Muscle layer of duodenum (tissue), 2 donors: ENCODE measurements around the gene MMAA.
"Not testable (repeated sequence)": the region's sequence is repeated elsewhere in the genome, so short reads cannot be mapped to it uniquely, and the experiment has no call there.

Experiments
- H3K27ac ChIP-seq: one replicate; pipeline ENCODE4 v1.7.0; 2013; ENCODE audit warnings: mild to moderate bottlenecking, low read length
- H3K27me3 ChIP-seq: one replicate; pipeline ENCODE4 v1.7.0; 2013; ENCODE audit warnings: low read depth, mild to moderate bottlenecking, control low read depth, low read length
- H3K36me3 ChIP-seq, 2 donors: one replicate each; pipeline ENCODE4 v1.7.0; 2013; ENCODE audit warnings: low read length in 2 of 2, control low read depth in 1 of 2, mild to moderate bottlenecking in 1 of 2; ENCODE audit not compliant: insufficient read depth in 2 of 2, control insufficient read depth in 1 of 2
- H3K4me1 ChIP-seq, 2 donors: one replicate each; pipeline ENCODE4 v1.7.0; 2013; ENCODE audit warnings: low read length in 2 of 2, mild to moderate bottlenecking in 2 of 2, control low read depth in 1 of 2, moderate library complexity in 1 of 2; ENCODE audit not compliant: insufficient read depth in 2 of 2, control insufficient read depth in 1 of 2
- H3K4me3 ChIP-seq, 2 donors: one replicate each; pipeline ENCODE4 v1.7.0; 2013; ENCODE audit warnings: low read length in 2 of 2, low read depth in 1 of 2, mild to moderate bottlenecking in 1 of 2
- H3K9me3 ChIP-seq, 2 donors: one replicate each; pipeline ENCODE4 v1.7.0; 2013; ENCODE audit warnings: low read length in 2 of 2, control low read depth in 1 of 2, mild to moderate bottlenecking in 1 of 2; ENCODE audit not compliant: control insufficient read depth in 1 of 2
- donor health status: healthy.

Gene MMAA

DNA sequence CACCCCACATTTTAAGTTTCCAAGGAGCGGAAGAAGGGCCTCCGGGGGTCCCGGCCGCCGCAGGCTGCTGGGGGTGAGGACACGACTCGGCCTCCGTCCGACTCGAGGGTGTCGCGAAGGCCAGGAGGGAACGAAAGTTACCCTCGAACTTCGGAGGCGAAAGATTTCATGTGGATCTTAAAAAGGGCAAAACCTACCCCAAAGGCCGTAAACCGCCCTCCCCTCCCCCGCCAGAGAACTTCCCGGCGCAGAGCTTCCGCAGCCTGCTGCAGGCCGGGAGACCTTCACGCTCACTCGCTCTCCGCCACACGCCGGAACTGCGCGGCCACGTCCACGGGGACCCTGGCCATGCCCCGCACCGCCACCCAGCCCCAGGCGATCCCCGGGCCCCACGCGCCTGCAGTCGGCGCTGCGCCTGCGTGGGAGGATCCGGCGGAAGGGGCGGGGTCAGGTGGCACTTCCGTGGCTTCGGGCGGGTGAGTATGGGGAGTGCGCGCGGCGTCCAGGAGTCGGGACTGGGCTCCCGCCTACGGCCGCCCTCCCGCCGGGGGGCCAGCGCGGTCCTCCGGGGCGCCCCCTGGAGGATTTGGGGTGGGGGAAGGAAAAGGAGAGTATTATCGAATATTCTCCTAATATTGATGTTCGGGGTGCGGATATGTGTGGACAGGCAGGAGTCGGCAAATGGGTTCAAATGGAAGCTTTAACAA, at the start of gene MMAA:
Gene MMAA, plus strand, starts transcription at position 454 of the 707 bp plus-strand sequence. CDS start 19,755 bp downstream, outside the sequence.
- Histone ChIP-seq H3K4me1 (peaks cover 5 to 13% of the 10 kb centered on the region in 2 donors), H3K9me3 (no peaks in the 10 kb centered on the region), H3K27me3 (no peaks in the 10 kb centered on the region), H3K36me3 (no peaks in the 10 kb centered on the region), H3K4me3 (peak within 1 kb of the TSS; percentile 74 to 95), H3K27ac (peak within 1 kb of the TSS; percentile 96)

DNA sequence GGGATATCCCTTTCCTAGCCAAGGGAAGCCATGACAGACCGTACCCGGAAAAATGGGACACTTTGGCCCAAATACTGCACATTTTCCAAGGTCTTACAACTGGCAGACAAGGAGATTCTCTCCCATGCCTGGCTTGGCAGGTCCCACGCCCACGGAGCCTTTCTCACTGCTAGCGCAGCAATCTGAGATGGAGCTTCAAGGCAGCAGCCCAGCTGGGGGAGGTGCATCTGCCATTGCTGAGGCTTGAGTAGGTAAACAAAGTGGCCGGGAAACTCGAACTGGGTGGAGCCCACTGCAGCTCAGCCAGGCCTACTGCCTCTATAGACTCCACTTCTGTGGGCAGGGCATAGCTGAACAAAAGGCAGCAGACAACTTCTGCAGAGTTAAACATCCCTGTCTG, 44.6 kb upstream of the MMAA start:
- not testable (repeated sequence) for H3K27ac ChIP-seq, H3K9me3 ChIP-seq, H3K4me3 ChIP-seq, H3K4me1 ChIP-seq, H3K36me3 ChIP-seq, H3K27me3 ChIP-seq

DNA sequence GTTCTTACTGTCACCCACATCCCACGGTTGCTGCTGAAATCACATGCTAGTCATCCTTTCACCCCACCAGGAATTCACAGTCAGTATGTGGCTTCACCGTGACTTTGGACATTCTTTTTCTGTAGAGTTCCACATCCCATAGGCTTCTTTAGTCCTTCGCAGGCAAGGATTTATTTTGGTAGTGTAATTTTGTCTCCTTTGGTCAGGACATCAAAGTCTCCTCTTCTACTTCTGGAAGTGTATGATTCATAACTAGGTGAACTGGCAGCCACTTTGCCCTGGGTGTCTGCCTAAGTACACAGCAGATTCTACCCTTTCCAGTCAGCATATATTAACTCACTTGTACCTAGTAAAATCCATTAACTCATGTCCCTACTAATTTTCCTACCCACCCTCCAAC, 38.3 kb upstream of the MMAA start:
- no peaks in the 10 kb centered on the region for H3K9me3 ChIP-seq
- no peaks in the 10 kb centered on the region for H3K27me3 ChIP-seq
- H3K27ac ChIP-seq: no peak overlapping the region

DNA sequence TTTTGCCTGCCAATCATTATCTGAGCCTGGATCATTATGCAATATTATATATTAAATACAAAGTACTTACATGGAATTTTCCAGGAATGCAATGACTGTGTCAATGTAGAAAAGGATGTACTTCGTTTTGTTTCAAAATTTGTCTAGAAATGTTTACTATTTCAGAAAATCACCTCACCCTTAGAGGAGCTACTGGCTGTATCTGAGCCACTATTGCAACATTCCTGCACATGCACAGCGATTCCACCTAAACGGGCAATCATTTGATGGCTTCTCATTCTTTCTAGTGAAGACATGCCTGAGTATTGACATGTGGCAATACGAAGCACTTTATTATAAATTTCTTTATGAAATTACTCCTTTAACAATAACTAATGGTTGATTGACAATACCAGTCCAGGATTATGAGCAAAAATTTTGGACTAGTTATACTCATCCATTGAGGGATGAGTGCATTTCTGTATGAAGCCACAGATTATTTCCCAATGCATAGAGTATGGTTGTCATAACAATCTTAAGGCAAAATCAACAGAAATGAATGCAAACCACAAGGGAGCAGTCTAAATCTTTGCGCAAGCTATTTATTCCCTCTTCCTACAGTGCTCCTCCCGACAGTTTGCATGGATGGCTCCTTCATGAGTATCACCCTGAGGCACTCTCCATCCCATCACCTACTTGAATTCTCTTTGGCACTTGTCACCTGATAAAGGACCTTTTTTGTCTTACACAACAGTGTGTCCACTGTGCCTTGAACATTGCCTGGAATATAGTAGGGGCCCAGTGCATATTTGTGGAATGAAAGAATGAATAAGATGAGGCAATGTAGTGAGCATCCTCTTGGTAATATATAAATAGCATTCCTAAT, 35.8 kb upstream of the MMAA start:
- no peaks in the 10 kb centered on the region for H3K9me3 ChIP-seq
- no peaks in the 10 kb centered on the region for H3K36me3 ChIP-seq
- H3K27ac ChIP-seq: no peak overlapping the region
- no peaks in the 10 kb centered on the region for H3K4me1 ChIP-seq
- H3K27me3 ChIP-seq: no peaks in the 10 kb centered on the region
- no peak overlapping the region for H3K4me3 ChIP-seq

More for the DNA sequence above, 38.3 kb upstream of the MMAA start:
- H3K36me3 ChIP-seq: no peaks in the 10 kb centered on the region
- H3K4me3 ChIP-seq: no peak overlapping the region
- H3K4me1 ChIP-seq: no peaks in the 10 kb centered on the region

DNA sequence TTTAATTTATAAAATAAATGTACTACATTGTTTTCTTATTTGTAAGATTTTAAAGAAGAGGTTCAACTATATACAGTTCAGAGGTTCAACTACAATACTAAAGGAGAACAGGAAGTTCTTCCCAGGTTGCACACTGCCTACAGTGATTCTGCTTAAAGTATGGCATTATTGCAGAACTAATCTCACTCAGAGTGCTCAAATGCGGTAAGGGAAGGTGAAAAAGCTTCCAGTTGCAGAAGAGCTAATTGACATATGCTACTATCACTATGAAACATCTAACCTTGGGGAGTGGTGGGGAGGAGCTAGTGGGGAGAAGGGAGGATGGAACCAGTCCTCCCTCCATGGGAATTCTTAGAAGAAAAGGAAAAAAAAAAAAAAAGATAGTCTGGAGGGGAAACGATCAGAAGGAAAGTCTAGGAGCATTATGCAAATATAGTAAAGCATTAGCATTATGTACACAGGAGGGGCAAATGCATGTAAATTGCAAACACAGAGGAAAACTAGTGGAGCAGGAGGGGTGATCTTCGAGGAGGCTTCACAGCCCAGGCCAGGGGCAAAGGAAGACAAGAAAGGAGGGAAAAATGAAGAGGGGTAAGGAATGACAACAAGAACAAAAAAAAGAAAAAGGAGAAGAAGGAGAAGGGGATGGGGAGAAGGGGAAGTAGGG, 32.0 kb upstream of the MMAA start:
- no peak overlapping the region for H3K27ac ChIP-seq
- H3K4me1 ChIP-seq: no peaks in the 10 kb centered on the region
- H3K9me3 ChIP-seq: no peaks in the 10 kb centered on the region
- H3K27me3 ChIP-seq: no peaks in the 10 kb centered on the region
- no peak overlapping the region for H3K4me3 ChIP-seq
- no peaks in the 10 kb centered on the region for H3K36me3 ChIP-seq

DNA sequence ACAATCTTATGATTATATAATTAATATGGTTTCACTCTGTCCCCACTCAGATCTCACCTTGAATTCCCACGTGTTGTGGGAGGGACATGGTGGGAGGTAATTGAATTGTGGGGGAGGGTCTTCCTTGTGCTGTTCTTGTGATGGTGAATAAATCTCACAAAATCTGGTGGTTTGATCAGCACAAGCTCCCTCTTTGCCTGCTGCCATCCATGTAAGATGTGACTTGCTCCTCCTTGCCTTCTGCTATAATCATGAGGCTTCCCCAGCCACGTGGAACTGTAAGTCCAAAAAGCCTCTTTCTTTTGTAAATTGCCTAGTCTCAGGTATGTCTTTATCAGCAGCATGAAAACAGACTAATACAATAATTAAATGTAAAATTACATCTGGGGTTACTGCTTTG, 29.8 kb upstream of the MMAA start:
- H3K4me1 ChIP-seq, H3K27ac ChIP-seq, H3K4me3 ChIP-seq, H3K9me3 ChIP-seq, H3K36me3 ChIP-seq, H3K27me3 ChIP-seq: not testable (repeated sequence)

DNA sequence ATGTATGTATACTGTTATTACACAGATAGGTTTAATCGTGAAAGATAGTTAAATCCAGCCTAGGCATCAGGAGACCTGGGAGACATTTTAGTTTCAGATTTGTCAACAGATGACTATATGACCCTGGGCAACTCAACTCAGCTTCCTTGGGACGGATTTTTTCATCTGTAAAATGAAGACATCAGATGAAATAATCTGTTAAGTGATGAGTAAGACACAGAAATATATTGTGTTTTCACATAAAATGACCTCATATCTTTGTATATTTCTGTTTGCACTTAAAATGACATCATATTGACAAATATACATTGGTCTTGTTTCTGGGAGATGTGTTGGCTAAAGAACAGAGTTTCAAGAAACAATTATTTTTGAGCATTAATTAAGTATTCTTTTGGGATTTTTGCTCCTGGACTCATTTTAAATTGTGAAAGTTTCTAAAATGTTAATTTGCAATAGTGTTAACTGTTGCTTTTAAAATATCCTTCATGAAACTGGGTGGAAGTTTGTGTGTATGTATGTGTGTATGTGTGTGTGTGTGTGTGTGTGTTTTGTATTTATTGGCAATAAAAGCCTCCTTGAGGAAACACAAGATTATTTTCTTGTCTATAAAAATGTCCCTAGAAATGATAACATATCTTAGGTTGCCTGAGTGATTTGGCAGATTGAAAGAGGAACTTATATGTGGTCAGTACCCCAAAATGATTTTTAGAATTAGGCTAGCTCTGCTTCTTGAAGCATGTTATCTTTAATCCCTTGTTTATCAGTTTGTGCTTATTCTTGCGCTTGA, 29.1 kb upstream of the MMAA start:
- H3K27me3 ChIP-seq: no peaks in the 10 kb centered on the region
- H3K36me3 ChIP-seq: no peaks in the 10 kb centered on the region
- no peak overlapping the region for H3K27ac ChIP-seq
- H3K4me3 ChIP-seq: no peak overlapping the region
- H3K4me1 ChIP-seq: no peaks in the 10 kb centered on the region
- H3K9me3 ChIP-seq: no peaks in the 10 kb centered on the region

DNA sequence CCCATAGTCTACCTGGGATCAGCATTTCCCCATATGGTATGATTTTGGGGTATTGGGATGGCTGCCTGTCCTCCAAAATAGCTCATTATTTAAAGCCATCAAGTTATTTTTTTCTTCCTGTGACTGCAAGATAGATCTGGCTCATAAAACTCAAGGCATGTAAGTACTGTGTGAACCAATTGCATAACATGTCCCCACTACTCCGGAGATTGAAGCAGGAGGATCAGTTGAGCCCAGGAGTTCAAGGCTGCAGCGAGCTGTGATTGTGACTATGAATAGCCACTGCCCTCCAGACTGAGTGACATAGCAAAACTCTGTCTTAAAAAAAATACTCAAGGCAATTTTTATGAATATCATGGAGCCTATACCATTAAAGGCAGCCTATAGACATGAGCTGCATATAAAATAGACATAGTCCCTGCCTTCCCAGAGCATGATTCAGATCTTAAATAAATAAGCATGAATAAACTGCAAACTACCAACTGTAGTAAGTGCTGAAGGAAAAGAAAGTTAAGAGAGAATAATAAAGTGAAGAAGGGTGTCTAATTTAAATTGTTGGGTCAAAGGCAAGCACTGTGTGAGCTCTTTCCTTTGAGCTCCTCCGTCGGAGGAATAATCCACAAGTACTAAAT, 16.9 kb upstream of the MMAA start:
- H3K27ac ChIP-seq: no peak overlapping the region
- H3K4me3 ChIP-seq: no peak overlapping the region
- no peaks in the 10 kb centered on the region for H3K36me3 ChIP-seq
- no peaks in the 10 kb centered on the region for H3K4me1 ChIP-seq
- no peaks in the 10 kb centered on the region for H3K27me3 ChIP-seq
- H3K9me3 ChIP-seq: peaks cover 0 to 8% of the 10 kb centered on the region in 2 donors

DNA sequence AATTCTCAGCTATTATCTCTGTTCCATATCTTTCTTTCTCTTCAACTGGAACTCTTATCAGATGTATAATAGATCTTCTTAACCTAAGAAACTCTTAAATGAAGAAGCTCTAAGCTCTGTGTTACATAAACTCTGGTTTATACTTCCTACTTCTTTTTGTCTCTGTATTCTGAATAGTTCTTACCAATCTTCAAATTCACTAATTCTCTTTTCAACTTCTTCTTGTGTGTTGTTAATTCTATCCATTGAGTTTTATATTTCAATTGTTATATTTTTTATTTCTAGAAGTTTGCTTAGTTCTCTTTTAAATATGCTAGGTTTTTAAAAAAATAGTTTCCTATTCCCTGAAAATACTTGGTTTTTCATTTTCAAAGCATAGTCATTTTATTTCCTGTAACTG, 13.2 kb upstream of the MMAA start:
- no peak overlapping the region for H3K27ac ChIP-seq
- H3K4me3 ChIP-seq: no peak overlapping the region
- H3K4me1 ChIP-seq: no peaks in the 10 kb centered on the region
- no peaks in the 10 kb centered on the region for H3K27me3 ChIP-seq
- peaks cover 0 to 8% of the 10 kb centered on the region in 2 donors for H3K9me3 ChIP-seq
- no peaks in the 10 kb centered on the region for H3K36me3 ChIP-seq

DNA sequence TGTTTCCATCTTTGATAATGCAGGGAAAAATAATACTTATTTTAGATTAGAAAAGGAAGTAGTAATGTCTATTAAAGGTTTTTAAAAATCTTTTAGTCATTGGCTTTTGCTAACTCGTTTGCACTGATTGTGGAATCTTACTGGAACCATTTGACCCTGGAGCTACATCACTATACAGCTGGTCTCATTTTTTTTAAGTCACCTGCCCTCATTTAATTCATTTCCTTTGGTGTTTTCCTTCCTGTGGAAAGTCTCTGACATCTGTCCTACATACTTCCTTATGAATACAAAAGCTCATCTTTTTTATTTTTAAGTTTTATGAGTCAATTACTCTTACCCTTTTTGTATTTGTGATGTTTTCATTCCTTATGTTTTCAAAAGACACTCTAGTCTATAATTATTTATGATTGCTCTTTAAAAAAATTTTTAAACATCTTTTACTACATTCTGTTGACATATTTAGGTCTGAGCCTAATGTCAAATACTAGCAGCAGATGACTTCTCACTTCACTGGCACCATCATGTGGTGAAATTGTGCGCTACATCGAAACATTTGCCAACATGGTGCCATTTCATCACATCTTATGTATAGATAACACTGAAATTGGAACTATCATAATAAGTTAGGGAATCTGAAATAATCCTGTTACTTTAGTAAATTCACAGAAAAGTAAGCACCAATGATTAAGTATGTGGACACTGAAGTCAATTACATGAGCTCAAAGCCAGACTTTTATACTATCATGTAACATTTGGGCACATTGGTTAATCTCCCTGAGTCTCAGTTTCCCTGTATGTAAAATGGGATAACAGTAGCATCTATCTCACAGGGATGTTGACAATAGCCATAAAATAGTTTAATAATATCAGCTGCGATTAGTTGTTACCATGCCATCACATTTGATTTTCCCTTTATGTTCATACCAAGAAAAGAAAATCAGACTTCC, 9.4 kb upstream of the MMAA start:
- H3K4me1 ChIP-seq: no peaks in the 10 kb centered on the region
- H3K36me3 ChIP-seq: no peaks in the 10 kb centered on the region
- peaks cover 0 to 8% of the 10 kb centered on the region in 2 donors for H3K9me3 ChIP-seq
- no peak overlapping the region for H3K4me3 ChIP-seq
- no peaks in the 10 kb centered on the region for H3K27me3 ChIP-seq
- H3K27ac ChIP-seq: no peak overlapping the region
